T-helper 1 cell treated with Interleukin-12 subunit alpha and Interleukin-12 subunit beta and Interleukin-4 antibody, amounts not matched to agents 30 μg/mL and 1 μg/mL, for 36 hours (primary cell): Measurements from ENCODE around the gene DCAF8L2.
"Not testable (repeated sequence)": the region's sequence is repeated elsewhere in the genome, so short reads cannot be mapped to it uniquely, and the experiment has no call there.

ENCODE experiments used
- H3K27ac Mint-ChIP-seq: one replicate; pipeline ENCODE4 v1.8.0; 2021; ENCODE audit warnings: mild to moderate bottlenecking, mixed read lengths
- H3K27me3 Mint-ChIP-seq: one replicate; pipeline ENCODE4 v1.8.0; 2021; ENCODE audit warnings: low read depth, mixed read lengths
- H3K36me3 Mint-ChIP-seq: one replicate; pipeline ENCODE4 v1.8.0; 2021; ENCODE audit warnings: low read depth, mixed read lengths
- H3K4me1 Mint-ChIP-seq: one replicate; pipeline ENCODE4 v1.8.0; 2021; ENCODE audit warnings: low read depth, mixed read lengths
- H3K4me3 Mint-ChIP-seq: one replicate; pipeline ENCODE4 v1.8.0; 2021; ENCODE audit warnings: mild to moderate bottlenecking, moderate library complexity, mixed read lengths
- H3K9me3 Mint-ChIP-seq: one replicate; pipeline ENCODE4 v1.8.0; 2021; ENCODE audit warnings: mixed read lengths

DCAF8L2 gene

GRCh38 chrX:27590044-27590443 is at the start of gene DCAF8L2:
Gene DCAF8L2, plus strand, starts transcription at chrX:27590344. Its CDS starts 156,552 bp downstream, at chrX:27746896.
- Mint-ChIP-seq H3K27ac (no peak within 1 kb of the TSS), H3K27me3 (no peaks in the 10 kb centered on the region), H3K4me1 (no peaks in the 10 kb centered on the region), H3K36me3 (no peaks in the 10 kb centered on the region), H3K9me3 (peaks cover 6% of the 10 kb centered on the region), H3K4me3 (no peak within 1 kb of the TSS)

- H3K4me3 Mint-ChIP-seq, H3K4me1 Mint-ChIP-seq, H3K36me3 Mint-ChIP-seq, H3K27ac Mint-ChIP-seq, H3K9me3 Mint-ChIP-seq, H3K27me3 Mint-ChIP-seq: not testable (repeated sequence)
These were observed 49.0 kb upstream of the DCAF8L2 start for GRCh38 chrX:27541161-27541560.

- Mint-ChIP-seq H3K4me3 (no peak overlapping the region), H3K27me3 (no peaks in the 10 kb centered on the region), H3K4me1 (no peaks in the 10 kb centered on the region), H3K36me3 (no peaks in the 10 kb centered on the region), H3K27ac (no peak overlapping the region), H3K9me3 (no peaks in the 10 kb centered on the region)
These were observed 41.5 kb upstream of the DCAF8L2 start for GRCh38 chrX:27548624-27549023.

- Mint-ChIP-seq H3K9me3 (no peaks in the 10 kb centered on the region), H3K27ac (no peak overlapping the region), H3K27me3 (no peaks in the 10 kb centered on the region), H3K4me1 (no peaks in the 10 kb centered on the region), H3K4me3 (no peak overlapping the region), H3K36me3 (no peaks in the 10 kb centered on the region)
These were observed 40.5 kb upstream of the DCAF8L2 start for GRCh38 chrX:27549688-27550087.

- Mint-ChIP-seq H3K4me1 (no peaks in the 10 kb centered on the region), H3K4me3 (no peak overlapping the region), H3K9me3 (no peaks in the 10 kb centered on the region), H3K27me3 (no peaks in the 10 kb centered on the region), H3K36me3 (no peaks in the 10 kb centered on the region), H3K27ac (no peak overlapping the region)
These were observed 34.6 kb upstream of the DCAF8L2 start for GRCh38 chrX:27555514-27555913.

GRCh38 chrX:27565992-27566391 is 24.2 kb upstream of the DCAF8L2 start:
- Mint-ChIP-seq H3K36me3 (no peaks in the 10 kb centered on the region), H3K9me3 (no peaks in the 10 kb centered on the region), H3K27ac (no peak overlapping the region), H3K4me3 (no peak overlapping the region), H3K4me1 (no peaks in the 10 kb centered on the region), H3K27me3 (no peaks in the 10 kb centered on the region)

- H3K4me1 Mint-ChIP-seq = no peaks in the 10 kb centered on the region
These were observed 19.0 kb upstream of the DCAF8L2 start for GRCh38 chrX:27571164-27571563.

GRCh38 chrX:27575565-27575964 is 14.6 kb upstream of the DCAF8L2 start:
- no peaks in the 10 kb centered on the region for H3K36me3 Mint-ChIP-seq
- no peaks in the 10 kb centered on the region for H3K4me1 Mint-ChIP-seq
- no peak overlapping the region for H3K4me3 Mint-ChIP-seq
- no peaks in the 10 kb centered on the region for H3K9me3 Mint-ChIP-seq
- H3K27ac Mint-ChIP-seq = no peak overlapping the region
- no peaks in the 10 kb centered on the region for H3K27me3 Mint-ChIP-seq

More at GRCh38 chrX:27571164-27571563, 19.0 kb upstream of the DCAF8L2 start:
- H3K4me3 Mint-ChIP-seq = no peak overlapping the region
- no peaks in the 10 kb centered on the region for H3K9me3 Mint-ChIP-seq
- H3K36me3 Mint-ChIP-seq = no peaks in the 10 kb centered on the region
- no peak overlapping the region for H3K27ac Mint-ChIP-seq
- no peaks in the 10 kb centered on the region for H3K27me3 Mint-ChIP-seq

- Mint-ChIP-seq H3K4me1 (no peaks in the 10 kb centered on the region), H3K27ac (no peak overlapping the region), H3K4me3 (no peak overlapping the region), H3K27me3 (no peaks in the 10 kb centered on the region), H3K36me3 (no peaks in the 10 kb centered on the region), H3K9me3 (no peaks in the 10 kb centered on the region)
These were observed 6.2 kb upstream of the DCAF8L2 start for GRCh38 chrX:27583976-27584375.

- no peaks in the 10 kb centered on the region for H3K36me3 Mint-ChIP-seq
- no peaks in the 10 kb centered on the region for H3K27me3 Mint-ChIP-seq
- peaks cover 7% of the 10 kb centered on the region for H3K9me3 Mint-ChIP-seq
- no peak overlapping the region for H3K27ac Mint-ChIP-seq
- H3K4me1 Mint-ChIP-seq = no peaks in the 10 kb centered on the region
- H3K4me3 Mint-ChIP-seq = no peak overlapping the region
These were observed 1.8 kb downstream of the DCAF8L2 start for GRCh38 chrX:27591938-27592337.

- Mint-ChIP-seq H3K9me3 (peaks cover 7% of the 10 kb centered on the region), H3K27ac (no peak overlapping the region), H3K4me3 (no peak overlapping the region), H3K4me1 (no peaks in the 10 kb centered on the region), H3K36me3 (no peaks in the 10 kb centered on the region), H3K27me3 (no peaks in the 10 kb centered on the region)
These were observed 7.4 kb downstream of the DCAF8L2 start for GRCh38 chrX:27597508-27597907.

- Mint-ChIP-seq H3K4me1 (no peaks in the 10 kb centered on the region), H3K9me3 (peaks cover 4% of the 10 kb centered on the region), H3K36me3 (no peaks in the 10 kb centered on the region), H3K27me3 (no peaks in the 10 kb centered on the region), H3K27ac (no peak overlapping the region), H3K4me3 (no peak overlapping the region)
These were observed 8.2 kb downstream of the DCAF8L2 start for GRCh38 chrX:27598312-27598711.

GRCh38 chrX:27599928-27600327 is 9.8 kb downstream of the DCAF8L2 start:
- Mint-ChIP-seq H3K9me3 (peaks cover 2% of the 10 kb centered on the region), H3K36me3 (no peaks in the 10 kb centered on the region), H3K4me3 (no peak overlapping the region), H3K4me1 (no peaks in the 10 kb centered on the region), H3K27ac (no peak overlapping the region), H3K27me3 (no peaks in the 10 kb centered on the region)

GRCh38 chrX:27600686-27601085 is 10.5 kb downstream of the DCAF8L2 start:
- H3K4me3 Mint-ChIP-seq = no peak overlapping the region
- no peaks in the 10 kb centered on the region for H3K27me3 Mint-ChIP-seq
- H3K9me3 Mint-ChIP-seq = no peaks in the 10 kb centered on the region
- H3K36me3 Mint-ChIP-seq = no peaks in the 10 kb centered on the region
- no peaks in the 10 kb centered on the region for H3K4me1 Mint-ChIP-seq
- no peak overlapping the region for H3K27ac Mint-ChIP-seq

- H3K4me1 Mint-ChIP-seq = no peaks in the 10 kb centered on the region
- no peaks in the 10 kb centered on the region for H3K36me3 Mint-ChIP-seq
- H3K27me3 Mint-ChIP-seq = no peaks in the 10 kb centered on the region
- no peaks in the 10 kb centered on the region for H3K9me3 Mint-ChIP-seq
- H3K4me3 Mint-ChIP-seq = no peak overlapping the region
- H3K27ac Mint-ChIP-seq = no peak overlapping the region
These were observed 18.5 kb downstream of the DCAF8L2 start for GRCh38 chrX:27608671-27609070.

GRCh38 chrX:27619459-27619858 is 29.3 kb downstream of the DCAF8L2 start:
- Mint-ChIP-seq H3K36me3 (no peaks in the 10 kb centered on the region), H3K27ac (no peak overlapping the region), H3K4me1 (no peaks in the 10 kb centered on the region), H3K9me3 (no peaks in the 10 kb centered on the region), H3K27me3 (no peaks in the 10 kb centered on the region), H3K4me3 (no peak overlapping the region)
